GM21576 (cell line): ENCODE data around the gene SUSD2.
"Not testable (repeated sequence)": the region's sequence is repeated elsewhere in the genome, so short reads cannot be mapped to it uniquely, and the experiment has no call there.

ENCODE experiments used
- ATAC-seq: cut with Tn5 transposase; IDR thresholded peaks from one replicate; pipeline ENCODE4 v1.9.1; 2021; ENCODE audit warnings: mild to moderate bottlenecking, moderate library complexity; ENCODE audit not compliant: unreplicated experiment

SUSD2 gene

GRCh38 chr22:24181088-24181995, at the start of gene SUSD2:
SUSD2 (plus strand) TSS chr22:24181487; CDS start chr22:24181520, 33 bp downstream.
- no peak for ATAC-seq

GRCh38 chr22:24133187-24133965, 47.9 kb upstream of the SUSD2 start:
- no peak for ATAC-seq

- ATAC-seq = no peak
Measured at GRCh38 chr22:24134090-24134846, 47.0 kb upstream of the SUSD2 start.

- not testable (repeated sequence) for ATAC-seq
Measured at GRCh38 chr22:24136533-24136932, 44.8 kb upstream of the SUSD2 start.

GRCh38 chr22:24137595-24137994, 43.7 kb upstream of the SUSD2 start:
- no peak for ATAC-seq

GRCh38 chr22:24138649-24139420, 42.5 kb upstream of the SUSD2 start:
- ATAC-seq = no peak

GRCh38 chr22:24140357-24140756, 40.9 kb upstream of the SUSD2 start:
- ATAC-seq = no peak

- ATAC-seq = no peak
Measured at GRCh38 chr22:24141586-24141985, 39.7 kb upstream of the SUSD2 start.

GRCh38 chr22:24142241-24142640, 39.0 kb upstream of the SUSD2 start:
- ATAC-seq = no peak

GRCh38 chr22:24142831-24143230, 38.5 kb upstream of the SUSD2 start:
- ATAC-seq = no peak

GRCh38 chr22:24144056-24144777, 37.1 kb upstream of the SUSD2 start:
- no peak for ATAC-seq

GRCh38 chr22:24144778-24145085, 36.6 kb upstream of the SUSD2 start:
- ATAC-seq = no peak

- no peak for ATAC-seq
Measured at GRCh38 chr22:24145446-24146193, 35.7 kb upstream of the SUSD2 start.

GRCh38 chr22:24146194-24146616, 35.1 kb upstream of the SUSD2 start:
- ATAC-seq = peak; percentile 65

GRCh38 chr22:24146791-24147353, 34.4 kb upstream of the SUSD2 start:
- no peak for ATAC-seq

GRCh38 chr22:24147666-24148065, 33.6 kb upstream of the SUSD2 start:
- no peak for ATAC-seq

GRCh38 chr22:24148266-24149197, 32.8 kb upstream of the SUSD2 start:
- no peak for ATAC-seq

- ATAC-seq = no peak
Measured at GRCh38 chr22:24149198-24149590, 32.1 kb upstream of the SUSD2 start.
